ENCODE measurements around the gene PMAIP1. TPM values are rescaled to one million over a fixed set of nuclear protein-coding genes. Genes with fewer than 3 reads are reported as not detected.

The PMAIP1 gene
- total and polyA plus RNA-seq, 8 donors = 2.3 to 8.3 (median 3.7) TPM; not detected in 2

- Histone ChIP-seq H3K27ac (no peak overlapping the region), H3K27me3 (no peaks in the 10 kb centered on the region), H3K4me1 (peaks cover 0 to 6% (median 0%) of the 10 kb centered on the region in 4 donors), H3K36me3 (no peaks in the 10 kb centered on the region), H3K4me3 (no peak overlapping the region), H3K9me3 (no peaks in the 10 kb centered on the region)
- WGBS, 5 donors = 80 to 88% (median 85%) methylated on average over 4 of the region's 4 CpGs
- no peak for DNase-seq
- intact Hi-C loops (cut with DNase I; ENCODE audit: low total_unique reads) = no loop called here
- no peak for TF ChIP-seq CTCF (IDR thresholded peaks at IDR 0.05)
- TF ChIP-seq POLR2A (IDR thresholded peaks at IDR 0.05) = no peak
- no peak for TF ChIP-seq EP300 (IDR thresholded peaks at IDR 0.05)
- TF ChIP-seq POLR2AphosphoS5 (IDR thresholded peaks at IDR 0.05) = no peak
Measured at GRCh38 chr18:59951591-59951990, 51.8 kb downstream of the PMAIP1 start.

GRCh38 chr18:59952283-59953007 lies 52.6 kb downstream of the PMAIP1 start:
- Histone ChIP-seq H3K27ac (no peak overlapping the region), H3K9me3 (no peaks in the 10 kb centered on the region), H3K4me1 (peaks cover 0 to 6% (median 0%) of the 10 kb centered on the region in 4 donors), H3K4me3 (no peak overlapping the region), H3K27me3 (no peaks in the 10 kb centered on the region), H3K36me3 (no peaks in the 10 kb centered on the region)
- DNase-seq = no peak
- TF ChIP-seq EP300 (IDR thresholded peaks at IDR 0.05) = no peak
- no peak for TF ChIP-seq POLR2AphosphoS5 (IDR thresholded peaks at IDR 0.05)
- no peak for TF ChIP-seq CTCF (IDR thresholded peaks at IDR 0.05)
- no peak for TF ChIP-seq POLR2A (IDR thresholded peaks at IDR 0.05)
- WGBS, 5 donors = 64 to 75% (median 70%) methylated on average over 6 of the region's 6 CpGs
- intact Hi-C loops (cut with DNase I; ENCODE audit: low total_unique reads) = no loop called here

Other genes starting within 250 kb of the PMAIP1 start
- 1 to 10 TPM in 4 of 5 donors, under 1 TPM in 1; 0.29 to 4.0 (median 2.0) TPM for gene CCBE1, start 202.6 kb upstream of the PMAIP1 start, total RNA-seq
- under 1 TPM; 0.44 to 0.63 (median 0.61) TPM for gene CCBE1, start 202.6 kb upstream of the PMAIP1 start, polyA plus RNA-seq